NCI-H2196 treated with DMSO at 0.1 percent for 48 hours (cell line): Measurements from ENCODE around the gene EMP2.

Experiments
- DNase-seq: peaks from one replicate; lab custom pipeline; 2025; ENCODE audit not compliant: unreplicated experiment; lab: John Stamatoyannopoulos, UW

EMP2 gene

DNA sequence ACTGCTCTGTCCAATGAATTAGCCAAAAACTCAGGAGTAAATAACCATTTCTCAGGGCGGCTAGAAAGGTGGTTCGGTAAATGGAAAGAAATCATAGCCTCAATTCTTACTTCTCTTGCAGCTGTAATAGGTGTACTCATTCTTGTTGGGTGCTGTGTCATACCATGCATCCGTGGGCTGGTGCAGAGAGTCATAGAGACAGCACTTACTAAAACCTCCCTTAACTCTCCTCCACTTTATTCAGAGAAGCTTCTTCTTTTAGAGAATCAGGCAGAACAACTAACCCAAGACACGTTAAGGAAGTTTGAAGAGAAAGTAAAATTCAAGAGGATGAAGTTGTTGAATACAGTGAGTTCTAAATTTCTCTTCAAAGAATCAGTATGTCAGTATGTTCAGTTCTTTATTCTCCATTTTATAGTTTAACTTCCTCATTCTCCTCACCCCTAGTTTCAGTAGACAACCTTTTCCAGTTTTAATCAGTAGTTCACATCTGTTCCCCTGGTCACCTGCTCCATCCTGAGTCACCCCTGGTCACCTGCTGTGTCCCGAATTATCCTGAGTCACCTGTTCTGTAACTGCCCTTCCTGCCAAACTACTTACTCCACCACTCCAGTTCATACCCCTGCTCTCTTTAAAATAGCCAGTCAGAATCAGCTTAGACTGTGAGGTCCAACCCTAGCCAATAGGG, 85.9 kb downstream of the EMP2 start:
- DNase-seq, result no peak

DNA sequence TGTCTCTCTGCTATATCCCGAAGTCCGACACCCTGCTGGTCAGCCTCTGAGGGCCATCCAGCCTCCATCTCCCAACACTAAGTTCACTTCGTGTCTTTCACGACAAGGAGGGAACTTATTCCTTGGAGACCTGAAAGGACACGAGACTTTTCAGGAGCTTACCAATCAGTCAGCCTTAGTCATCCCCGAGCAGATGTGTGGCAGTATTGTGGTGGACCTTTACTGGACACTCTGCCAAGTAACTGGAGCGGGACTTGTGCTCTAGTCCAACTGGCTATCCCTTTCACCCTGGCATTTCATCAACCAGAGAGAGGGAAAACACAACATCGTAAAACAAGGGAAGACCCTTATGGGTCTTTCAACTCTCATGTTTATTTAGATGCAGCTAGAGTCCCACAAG, 87.1 kb downstream of the EMP2 start:
- no peak for DNase-seq

DNA sequence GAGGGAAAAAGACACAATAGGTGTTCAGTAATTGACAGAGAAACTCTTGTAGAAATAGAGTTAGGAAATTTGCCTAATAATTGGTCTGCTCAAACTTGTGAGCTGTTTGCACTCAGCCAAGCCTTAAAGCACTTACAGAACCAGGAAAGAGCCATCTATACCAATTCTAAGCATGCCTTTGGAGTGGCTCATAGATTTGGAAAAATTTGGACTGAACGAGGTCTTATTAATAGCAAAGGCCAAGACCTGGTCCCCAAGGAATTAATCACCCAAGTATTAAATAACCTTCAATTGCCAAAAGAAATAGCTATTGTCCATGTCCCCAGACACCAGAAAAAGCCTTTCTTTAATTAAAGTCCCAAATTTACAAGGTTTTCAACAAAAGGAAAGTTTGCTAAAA, 90.3 kb downstream of the EMP2 start:
- no peak for DNase-seq

GRCh38 chr16:10485698-10486382, 94.6 kb downstream of the EMP2 start:
- DNase-seq, result no peak

DNA sequence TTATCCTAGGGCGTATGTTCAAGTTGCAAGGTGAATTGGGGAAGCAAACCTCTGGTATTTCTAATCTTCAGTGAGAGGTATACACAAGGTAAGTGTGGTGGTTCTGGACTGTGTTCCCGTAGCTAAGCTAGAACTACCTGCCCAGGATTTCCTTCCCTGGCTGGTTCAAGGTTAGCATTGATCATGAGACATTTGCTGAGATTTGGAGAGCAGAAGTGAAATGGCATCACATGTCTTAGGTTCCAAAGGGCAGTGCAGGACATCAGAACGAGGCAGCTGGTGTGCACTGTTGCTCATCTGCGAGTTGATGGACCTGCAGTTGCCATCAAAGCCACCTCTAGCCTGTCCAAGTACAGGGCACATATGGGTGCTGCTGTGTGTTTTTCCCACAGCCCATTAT, 95.2 kb downstream of the EMP2 start:
- no peak for DNase-seq

GRCh38 chr16:10480151-10480550, 100.2 kb downstream of the EMP2 start:
- DNase-seq, result no peak
